HG03108 (cell line): Measurements from ENCODE around the gene TMEM222.

ENCODE experiments used
- ATAC-seq: cut with Tn5 transposase; IDR thresholded peaks from one replicate; pipeline ENCODE4 v1.9.1; 2021; ENCODE audit warnings: moderate library complexity; ENCODE audit not compliant: unreplicated experiment

The TMEM222 gene

DNA sequence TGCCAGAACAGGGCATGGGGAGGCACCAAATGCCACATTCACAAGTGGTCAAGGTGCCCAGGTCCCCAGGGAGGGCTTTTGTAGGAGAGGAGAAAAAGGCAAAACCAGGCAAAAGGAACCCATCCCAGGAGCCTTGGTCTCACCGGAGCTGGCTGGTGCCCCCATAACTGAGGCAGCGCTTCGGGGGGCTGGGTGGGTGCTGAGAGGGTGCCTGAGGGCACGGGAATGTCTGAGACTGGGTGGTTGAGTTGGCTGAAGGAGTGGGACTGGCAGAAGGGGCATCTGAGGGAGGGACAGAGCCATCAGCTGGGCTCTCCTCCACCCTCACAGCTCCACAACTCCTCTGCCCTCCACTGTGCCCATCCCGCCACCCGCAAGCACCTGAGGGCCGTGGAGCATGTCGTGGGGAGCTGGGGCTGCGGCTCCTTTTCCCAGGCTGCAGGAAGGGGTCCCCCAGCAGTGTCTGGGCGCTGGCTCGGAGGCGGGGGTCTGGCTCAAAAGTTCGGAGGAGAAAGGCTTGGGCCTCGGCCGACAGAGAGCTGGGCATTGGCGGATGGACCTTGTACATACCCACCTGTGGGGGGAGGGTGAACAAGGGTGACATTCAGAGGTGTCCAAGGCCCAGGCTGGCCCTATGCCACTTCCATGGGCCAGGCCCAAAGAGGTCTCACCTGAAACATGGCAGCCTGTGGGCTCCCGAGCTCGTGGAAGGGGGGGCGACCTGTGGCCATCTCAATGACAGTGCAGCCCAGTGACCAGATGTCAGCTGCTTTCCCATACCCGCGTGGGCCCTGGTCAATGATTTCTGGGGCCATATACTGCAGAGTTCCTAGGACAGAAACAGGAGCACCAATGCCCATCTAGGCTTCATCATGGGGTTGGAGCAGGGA, 36.3 kb downstream of the TMEM222 start:
- ATAC-seq: no peak

DNA sequence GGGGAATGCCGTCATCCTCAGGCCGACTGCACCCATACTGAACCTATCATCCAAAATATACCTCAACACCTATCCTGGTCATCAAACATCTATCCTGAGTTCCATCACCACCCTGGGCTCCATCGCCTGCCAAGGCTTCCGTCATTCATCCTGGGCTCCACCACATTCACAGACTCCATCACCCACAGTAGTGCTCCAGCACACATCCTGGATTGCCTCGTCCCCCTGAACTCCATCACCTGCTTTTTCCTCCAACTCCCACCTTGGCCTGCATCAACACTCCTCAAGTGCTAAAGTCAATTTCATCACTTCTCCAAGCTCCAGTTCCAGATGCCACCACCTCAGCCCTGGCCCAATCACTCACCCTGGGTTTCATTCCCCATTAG, 37.0 kb downstream of the TMEM222 start:
- ATAC-seq: no peak

DNA sequence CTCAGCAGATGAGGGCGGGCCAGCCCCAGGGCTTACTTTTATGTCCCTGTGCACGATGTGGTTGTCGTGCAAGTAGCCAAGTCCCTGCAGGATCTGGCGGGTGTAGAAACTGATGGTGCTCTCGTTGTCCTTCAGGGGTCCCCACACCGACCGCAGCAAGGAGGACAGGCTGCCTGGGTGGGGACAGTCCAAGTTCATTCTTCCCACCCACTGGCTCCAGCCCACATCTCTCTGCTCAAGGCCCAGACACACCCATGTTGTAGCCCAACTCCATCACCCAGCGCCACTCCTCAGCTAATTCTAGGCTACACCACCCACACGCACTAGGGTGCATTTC, 37.8 kb downstream of the TMEM222 start:
- ATAC-seq: no peak

DNA sequence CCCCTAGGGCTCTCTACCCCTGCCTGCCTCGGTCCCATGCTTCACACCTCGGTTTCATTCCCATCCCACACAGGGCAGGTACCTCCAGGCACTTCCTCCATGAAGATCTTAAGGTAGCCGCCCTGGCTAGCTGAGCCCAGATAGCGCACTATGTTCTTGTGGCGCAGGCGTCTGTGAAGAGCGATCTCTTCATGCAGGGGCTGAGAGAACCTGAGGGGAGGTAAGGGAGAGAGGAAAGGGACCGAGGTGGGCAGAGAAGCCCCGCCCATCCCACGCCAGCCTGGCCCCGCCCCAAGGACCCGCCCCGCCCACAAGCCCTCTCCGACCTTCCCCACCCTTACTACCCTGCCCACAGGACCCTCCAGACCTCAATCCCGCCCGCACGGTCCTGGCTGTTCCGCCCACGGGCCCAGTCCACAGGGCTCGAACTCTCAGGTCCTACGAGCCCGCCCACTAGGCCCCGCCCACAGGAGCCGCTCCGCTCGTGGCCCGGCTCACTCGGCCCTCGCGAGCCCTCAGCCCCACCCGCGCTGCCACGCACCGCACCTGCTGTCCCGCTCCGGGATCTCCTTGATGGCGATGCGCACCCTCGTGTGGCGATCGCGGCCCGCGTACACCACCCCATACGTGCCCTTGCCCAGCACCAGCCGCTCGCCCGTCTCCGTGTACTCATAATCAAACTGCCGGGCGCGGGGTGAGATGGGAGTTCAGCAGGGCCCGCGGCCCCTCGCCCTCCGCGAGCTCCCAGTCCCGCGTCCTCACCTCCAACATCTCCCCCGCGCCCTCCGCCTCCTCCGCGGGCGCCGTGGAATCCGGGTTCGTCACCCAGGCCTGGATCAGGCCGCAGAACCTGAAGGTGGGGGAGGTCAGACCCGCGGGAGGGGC, 38.4 kb downstream of the TMEM222 start:
- ATAC-seq: no peak

DNA sequence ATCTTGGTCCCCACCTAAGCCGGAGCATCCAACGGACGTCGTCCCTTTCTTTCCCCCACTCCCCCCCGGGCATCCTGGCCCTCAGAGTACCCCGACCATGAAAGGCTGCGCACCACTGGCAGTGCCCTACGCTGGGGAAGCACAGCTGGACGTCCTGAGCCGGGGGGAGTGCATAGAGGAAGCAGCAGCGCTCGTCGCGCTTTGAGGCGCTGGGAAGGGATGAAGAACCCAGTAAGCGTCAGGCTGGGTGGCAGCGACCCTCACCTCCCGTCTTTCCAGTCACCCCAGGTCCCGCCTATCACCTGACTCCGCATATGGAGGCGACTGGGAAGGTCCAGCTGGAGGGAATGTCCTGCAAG, 39.1 kb downstream of the TMEM222 start:
- ATAC-seq: no peak

DNA sequence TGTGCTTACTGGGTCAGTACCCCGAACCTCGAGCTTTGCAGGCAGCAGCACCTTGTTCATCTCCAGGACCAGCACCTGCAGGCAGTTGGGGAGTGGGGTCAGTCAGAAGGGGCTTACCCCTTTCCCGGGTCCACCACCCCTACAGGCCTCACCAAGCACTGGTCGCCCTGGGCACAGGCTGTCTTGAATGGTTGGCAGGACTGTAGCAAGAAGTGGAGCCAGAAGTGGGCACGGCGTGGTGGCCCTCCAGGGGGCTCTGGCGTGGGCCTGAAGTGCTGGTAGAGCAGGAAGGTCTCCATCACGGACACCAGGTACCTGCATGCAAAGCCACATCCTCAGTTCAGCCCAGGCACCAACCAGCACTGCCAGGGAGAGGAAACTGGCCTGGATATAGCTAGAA, 39.6 kb downstream of the TMEM222 start:
- ATAC-seq: no peak

DNA sequence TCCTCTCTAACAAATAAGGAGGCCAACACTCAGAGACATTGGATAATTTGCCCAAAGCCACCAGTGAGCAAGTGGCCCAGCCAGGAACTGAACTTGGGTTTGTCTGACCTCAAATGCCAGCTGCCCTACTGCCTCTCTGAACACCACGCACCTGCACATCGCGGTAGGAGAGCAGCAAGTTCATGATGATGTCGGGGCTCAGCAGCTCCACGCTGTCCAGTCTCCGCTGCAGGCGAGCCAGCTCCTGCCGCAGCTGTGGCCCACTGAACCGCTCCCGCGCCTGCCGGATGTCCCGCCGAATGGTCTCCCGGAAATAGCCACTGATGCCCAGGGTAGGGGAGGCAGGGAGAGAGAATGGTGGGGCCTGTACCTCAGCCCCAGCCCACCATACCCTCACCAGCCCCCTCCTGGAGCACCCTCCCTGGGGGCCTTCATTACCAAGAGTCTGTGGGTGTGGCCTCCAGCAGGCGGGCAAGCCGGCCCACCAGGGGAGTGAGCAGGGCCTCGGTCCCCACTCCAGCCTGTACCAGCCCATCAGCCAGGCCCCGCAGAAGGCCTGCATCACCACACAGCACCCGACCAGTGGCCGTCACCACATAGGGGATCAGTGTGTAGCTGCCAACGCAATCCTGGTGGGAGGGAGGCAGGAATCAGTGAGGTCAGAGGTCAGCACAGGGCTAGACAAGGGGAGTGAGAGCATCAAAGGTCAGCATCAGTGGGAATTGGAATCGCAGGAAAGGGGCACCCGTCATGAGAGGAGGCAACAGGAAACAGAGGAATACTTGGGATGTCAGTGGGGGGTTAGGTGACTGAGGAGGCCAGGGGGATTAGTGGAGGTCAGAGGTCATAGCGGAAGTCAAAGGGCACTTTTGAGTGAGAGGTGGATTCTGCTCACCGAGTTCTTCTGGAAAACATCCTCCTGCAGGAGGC, 42.1 kb downstream of the TMEM222 start:
- no peak for ATAC-seq

DNA sequence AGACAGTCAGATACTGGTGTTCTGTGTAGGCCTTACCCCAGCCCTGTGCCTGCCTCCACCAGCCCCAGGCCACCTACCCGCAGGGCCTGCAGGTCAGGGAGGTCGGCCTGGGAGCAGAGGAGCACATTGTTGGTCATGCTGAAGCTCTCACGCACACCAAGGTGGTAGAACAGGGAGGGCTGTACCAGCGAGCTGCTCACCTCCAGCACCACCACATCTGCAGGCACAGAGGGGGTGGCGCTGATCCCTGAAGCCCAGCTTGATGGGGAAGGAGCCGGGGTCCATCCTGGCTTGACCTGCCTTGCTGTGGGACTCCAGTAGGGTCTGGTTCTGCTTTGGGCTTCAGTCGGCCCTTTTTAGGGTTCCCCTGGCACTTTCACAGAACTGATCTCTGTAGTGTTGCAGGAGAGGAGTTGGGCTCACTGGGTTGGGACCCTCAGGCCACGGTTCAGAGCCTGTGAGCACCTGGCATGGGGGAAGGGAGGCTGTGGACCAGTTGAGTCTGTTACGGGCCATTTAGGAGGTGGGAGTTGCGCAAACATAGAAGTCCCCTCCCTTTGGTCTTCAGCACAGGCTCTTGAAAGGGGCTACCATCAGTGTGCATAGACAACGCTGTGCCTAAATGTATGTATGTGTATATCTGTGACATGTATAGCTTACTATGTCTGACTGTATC, 42.9 kb downstream of the TMEM222 start:
- no peak for ATAC-seq

DNA sequence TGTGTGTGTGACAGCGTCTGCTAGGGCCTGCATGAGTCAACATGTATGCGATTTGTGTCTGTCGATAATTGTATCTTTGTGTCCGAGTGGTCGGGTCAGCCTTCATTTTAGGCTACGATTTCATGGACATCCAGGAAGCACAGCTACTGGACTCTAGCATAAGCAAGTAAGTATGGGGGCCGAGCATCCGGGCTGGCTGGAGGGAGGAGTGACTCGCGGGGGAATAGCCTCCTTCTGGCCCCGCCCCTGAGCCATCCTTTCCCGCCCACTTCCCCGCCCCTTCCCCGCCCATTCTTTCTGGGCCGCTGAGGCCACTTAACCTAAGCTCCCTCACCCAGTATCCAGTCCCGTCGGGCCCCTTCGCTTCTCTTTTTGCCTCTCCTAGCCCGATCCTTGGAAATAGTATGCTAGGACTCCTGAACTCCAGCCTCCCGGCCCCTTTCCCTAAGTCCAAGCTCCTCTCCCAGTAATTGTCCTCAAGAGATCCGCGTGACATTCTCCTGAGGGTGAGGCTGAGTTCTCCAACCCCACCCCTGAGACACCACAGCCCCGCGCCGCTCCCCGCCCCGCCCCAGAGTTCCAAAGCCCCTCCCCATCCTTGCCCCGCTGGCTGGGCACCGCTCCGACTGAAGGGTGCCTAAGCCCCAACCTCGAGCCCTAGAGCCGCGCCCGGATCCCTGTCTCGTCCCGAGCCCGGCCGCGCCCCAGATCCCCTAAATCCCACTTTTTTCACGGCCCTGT, 43.6 kb downstream of the TMEM222 start:
- peak; percentile 27 for ATAC-seq

DNA sequence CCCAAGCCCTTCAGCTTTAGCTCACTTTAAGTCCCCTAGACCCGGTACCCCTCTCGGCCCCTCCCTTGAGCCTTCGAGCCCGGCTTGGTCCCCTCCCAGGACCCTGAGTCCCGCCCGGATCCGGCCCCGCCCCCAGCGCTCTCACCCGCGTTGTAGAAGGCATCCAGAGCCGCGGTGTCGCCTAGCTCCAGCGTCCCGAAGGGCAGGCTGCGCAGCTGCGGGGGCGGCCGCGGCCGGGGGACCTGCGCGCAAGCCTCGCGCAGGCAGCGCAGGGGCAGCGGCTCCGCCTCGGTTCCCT, 44.1 kb downstream of the TMEM222 start:
- peak; percentile 33 for ATAC-seq

DNA sequence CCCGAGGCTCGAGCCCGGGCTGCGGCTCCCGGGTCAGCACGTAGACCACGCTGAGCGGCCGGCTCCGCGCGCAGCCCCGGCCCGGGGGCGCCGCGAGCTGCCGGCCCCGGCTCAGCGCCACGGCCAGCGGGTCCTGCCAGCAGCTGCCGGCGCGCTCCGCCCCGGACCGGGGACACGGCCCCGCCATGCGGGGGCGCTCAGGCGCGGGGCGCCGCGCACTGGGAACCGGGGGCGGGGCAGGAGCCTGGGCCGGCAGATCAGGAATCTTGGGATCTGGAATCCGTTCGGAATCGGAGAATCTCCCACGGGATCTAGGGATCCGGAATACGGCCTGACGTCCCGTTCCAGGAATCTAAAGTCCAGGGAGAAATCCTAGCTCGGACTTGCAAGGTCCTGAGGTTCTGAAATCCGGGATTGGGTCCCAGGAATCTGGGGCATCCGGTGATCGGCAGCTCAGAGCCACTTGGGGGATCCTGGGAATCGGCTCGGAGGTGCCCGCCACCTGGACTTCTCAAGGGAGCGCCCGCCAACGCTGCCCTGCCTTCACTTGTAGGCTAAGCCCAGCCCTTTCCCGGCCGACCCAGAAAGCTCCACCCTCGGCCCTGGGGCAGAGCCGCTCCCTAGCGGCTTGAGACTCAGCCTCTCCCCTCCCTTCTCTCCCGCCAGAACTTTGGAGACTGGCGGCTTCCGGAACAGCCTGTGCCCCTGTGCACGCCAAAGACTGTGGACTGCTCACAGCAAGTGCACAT, 44.6 kb downstream of the TMEM222 start, which contains the start of gene MAP3K6:
Gene MAP3K6 (minus strand): TSS at position 551 of the 749 bp plus-strand sequence. CDS start 364 bp downstream, at position 187.
- peak; percentile 37 for ATAC-seq

DNA sequence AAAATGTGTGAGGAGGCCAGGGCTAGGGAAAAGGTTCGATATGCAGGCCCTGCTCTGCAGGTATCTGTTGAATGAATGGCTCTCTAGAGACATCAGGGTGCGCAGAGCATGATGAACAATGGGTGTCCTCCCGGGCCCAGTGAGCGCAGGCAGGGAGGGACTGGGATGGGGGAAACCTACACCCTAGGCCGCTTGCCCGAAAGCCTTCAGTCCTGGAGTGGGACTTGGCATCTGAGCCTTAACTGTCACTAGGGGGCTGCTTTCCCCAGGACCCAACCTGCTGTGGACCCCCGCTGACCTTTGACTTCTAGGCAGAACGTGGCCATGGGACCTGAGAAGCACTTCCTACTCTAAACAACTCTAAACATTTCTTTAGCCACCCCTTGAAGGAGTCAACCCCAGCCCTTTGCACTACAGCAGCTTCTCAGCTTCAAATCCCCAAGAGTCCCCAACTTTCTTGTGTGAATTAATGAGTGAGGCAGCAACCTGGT, 45.2 kb downstream of the TMEM222 start:
- no peak for ATAC-seq

DNA sequence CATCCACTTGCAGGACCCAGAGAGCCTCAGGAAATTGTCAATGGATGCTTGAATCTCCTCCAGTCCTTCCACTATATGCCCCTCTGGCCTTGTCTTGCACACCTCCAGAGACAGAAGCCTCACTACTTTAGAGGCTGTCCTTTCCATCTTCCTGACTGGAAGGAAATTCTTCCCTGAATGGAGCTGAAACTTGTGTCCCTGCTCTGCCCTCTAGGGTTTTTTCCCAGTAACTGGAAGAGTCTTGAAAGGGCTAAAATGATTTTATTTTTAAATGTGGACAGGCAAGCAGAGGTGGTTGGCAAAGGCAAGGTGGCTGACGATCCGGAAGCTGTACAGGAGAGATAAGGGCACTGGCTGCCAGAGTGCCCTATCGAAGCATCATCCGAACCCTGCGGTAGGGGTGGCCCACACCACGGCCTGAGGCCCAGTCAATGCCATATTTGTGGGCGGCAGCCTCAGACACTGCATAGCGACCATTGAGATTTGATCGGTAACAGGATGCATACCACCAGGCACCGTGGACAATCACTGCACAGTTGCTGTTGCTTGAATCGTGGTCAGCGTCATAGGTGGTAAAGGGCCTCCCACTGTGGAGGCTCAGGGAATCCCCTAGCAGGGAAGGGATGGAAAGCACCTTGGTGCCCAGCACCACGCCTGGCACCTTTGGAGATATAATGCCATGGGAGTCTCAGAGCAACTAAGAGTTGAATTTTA, 47.1 kb downstream of the TMEM222 start:
- no peak for ATAC-seq

DNA sequence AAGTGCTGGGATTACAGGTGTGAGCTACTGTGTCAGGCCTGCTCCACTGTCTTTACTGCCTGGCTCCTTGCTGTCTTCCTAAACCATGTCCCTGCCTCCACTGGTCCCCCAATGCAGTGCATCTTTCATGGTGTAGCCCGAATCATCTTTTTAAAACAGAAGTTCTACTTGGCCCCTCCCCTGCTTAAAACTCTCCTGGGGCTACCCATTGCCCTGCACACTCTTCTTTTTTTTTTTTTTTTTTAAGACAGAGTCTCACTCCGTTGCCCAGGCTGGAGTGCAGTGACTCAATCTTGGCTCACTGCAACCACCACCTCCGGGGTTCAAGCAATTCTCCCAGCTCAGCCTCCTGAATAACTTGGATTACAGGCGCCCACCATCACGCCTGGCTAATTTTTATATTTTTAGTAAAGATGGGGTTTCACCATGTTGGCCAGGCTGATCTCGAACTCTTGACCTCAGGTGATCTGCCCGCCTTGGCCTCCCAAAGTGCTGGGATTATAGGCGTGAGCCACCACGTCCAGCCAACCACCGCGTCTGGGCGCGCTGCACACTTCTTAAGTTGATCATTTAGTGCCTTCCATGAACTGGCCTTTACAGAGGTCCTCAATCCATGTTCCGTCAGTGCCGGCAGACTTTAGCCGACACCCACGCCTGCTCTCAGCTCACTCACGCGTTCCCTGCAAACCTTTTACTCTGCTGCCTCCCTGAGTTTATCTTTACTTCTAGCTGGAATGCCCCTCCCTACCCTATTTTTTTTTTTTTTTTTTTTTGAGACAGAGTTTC, 50.3 kb downstream of the TMEM222 start:
- no peak for ATAC-seq

DNA sequence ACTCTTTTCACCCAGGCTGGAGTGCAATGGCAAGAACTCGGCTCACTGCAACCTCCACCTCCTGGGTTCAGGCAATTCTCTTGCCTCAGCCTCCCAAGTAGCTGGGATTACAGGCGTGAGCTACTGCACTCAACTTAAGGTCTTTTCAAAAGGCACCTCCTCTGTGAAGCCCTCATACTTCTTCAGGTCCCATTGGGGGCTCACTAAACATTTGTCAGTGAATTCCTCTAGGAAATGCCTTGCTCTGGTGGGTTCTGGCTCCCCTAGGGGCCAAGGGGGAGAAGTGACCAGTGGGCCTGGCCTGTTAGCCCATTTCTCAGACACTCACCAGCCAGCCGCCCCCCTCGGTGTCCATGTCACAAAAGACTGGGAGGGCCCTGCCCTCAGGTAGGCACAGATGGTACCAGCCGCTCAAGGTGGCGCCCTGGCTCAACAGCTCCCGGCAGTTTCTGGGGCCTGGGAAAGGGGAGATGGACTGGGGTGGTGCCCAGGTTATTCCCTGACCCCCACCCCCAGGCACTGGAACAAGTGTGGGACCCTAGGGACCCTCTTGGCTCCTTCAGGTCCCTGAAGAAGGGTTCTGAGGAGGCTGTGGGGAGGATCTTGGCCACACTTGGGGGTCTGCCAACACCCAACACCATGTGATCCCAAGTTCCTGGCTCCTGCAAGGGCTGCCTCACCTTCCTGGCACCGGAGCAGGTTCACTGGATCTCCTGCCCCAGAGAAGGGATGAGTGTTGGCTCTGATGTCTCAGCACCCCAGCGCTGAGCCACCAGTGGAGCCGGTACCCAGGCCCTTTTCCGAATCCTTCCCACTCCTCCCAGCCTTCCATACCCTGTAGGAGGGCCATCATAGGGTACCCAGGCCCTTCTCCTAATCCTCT, 51.1 kb downstream of the TMEM222 start:
- ATAC-seq: no peak

DNA sequence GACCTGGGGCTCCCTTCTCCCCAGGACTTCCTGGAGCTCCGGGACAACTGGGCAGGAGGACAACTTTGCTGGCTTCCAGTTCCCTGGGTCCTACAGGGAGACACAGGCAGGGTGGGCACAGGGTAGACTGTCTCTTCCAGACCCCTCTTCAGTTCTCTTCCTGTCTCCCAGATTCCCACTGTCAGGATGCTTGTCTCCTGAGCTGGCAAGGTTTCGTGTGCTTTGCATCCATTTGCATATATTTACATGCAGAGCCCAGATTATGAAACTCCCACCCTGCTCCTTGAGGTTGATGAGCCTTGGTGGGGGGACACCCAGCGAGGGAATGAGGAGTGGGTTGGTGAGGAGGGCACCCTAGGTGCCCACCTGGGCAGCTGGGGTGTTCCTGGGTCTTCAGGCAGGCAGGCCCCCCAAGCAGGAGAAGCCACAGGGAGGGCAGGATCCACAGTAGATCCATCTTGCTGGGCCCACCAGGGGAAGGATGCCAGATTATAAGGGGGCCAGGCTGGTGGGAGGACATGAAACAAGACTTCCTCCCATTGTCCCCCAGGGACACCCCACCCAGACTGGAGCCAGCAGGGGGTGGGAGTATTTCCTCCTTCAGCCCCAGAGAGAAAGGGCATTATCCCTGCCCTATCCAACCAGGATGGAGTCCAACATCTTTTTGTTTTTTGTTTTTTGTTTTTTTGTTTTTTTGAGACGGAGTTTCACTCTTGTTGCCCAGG, 52.6 kb downstream of the TMEM222 start, which contains the start of gene FCN3:
Gene FCN3 (minus strand): TSS at position 463 of the 725 bp plus-strand sequence. CDS start 6 bp downstream, at position 457.
- no peak for ATAC-seq
